Measurements from ENCODE around the gene KRT6A. TPM values are rescaled to one million over a fixed set of nuclear protein-coding genes. Genes with fewer than 3 reads are reported as not detected.

Gene KRT6A
- total and polyA plus RNA-seq, 2 experiments from 2014 or later = 0.22 TPM; not detected in 1

GRCh38 chr12:52498946-52499345 is 5.9 kb upstream of the KRT6A start:
- Histone ChIP-seq H3K4me3 (no peak overlapping the region), H3K9me3 (ENCODE audit: low read depth) (no peaks in the 10 kb centered on the region), H3K36me3 (no peaks in the 10 kb centered on the region), H3K27me3 (no peaks in the 10 kb centered on the region), H3K27ac (no peak overlapping the region), H3K4me1 (ENCODE audit: low read depth) (peaks cover 7% of the 10 kb centered on the region)
- no peak for TF ChIP-seq CTCF (IDR thresholded peaks at IDR 0.05; ENCODE audit: low read depth, low read length)
- DNase-seq (ENCODE audit: low read depth in 1 of 2, low spot score in 1 of 2) = no peak

DNA sequence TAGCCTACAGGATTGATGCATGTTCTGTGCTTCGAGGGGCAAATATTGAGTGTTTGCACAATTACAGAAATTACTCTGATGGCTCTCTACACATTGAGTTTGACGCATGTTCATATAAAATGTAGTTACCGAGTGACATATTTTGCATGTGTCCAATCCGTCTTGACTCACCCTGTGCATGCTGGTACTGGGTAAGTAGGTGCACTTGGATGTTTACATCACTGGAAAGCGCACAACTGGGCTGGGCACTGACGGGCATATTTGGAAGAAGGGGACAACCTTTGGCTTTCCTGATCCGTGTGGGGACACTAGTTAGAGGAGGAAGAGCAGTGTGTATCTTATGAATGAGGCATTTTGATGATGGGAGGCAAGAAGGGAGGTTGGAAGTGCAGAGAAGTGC is 4.9 kb upstream of the KRT6A start:
- H3K4me1 ChIP-seq (ENCODE audit: low read depth) = peaks cover 7% of the 10 kb centered on the region

GRCh38 chr12:52496590-52497071 is 3.6 kb upstream of the KRT6A start:
- Histone ChIP-seq H3K27ac (no peak overlapping the region), H3K4me1 (ENCODE audit: low read depth) (peaks cover 7% of the 10 kb centered on the region), H3K9me3 (ENCODE audit: low read depth) (no peaks in the 10 kb centered on the region), H3K27me3 (no peaks in the 10 kb centered on the region), H3K36me3 (no peaks in the 10 kb centered on the region), H3K4me3 (no peak overlapping the region)
- TF ChIP-seq CTCF (IDR thresholded peaks at IDR 0.05; ENCODE audit: low read depth, low read length) = no peak
- peak in 1 of 2 donors; percentile 75 for DNase-seq (ENCODE audit: low read depth in 1 of 2, low spot score in 1 of 2)

More for the DNA sequence above, 4.9 kb upstream of the KRT6A start:
- Histone ChIP-seq H3K9me3 (ENCODE audit: low read depth) (no peaks in the 10 kb centered on the region), H3K36me3 (no peaks in the 10 kb centered on the region), H3K4me3 (no peak overlapping the region), H3K27ac (no peak overlapping the region), H3K27me3 (no peaks in the 10 kb centered on the region)
- no peak for DNase-seq (ENCODE audit: low read depth in 1 of 2, low spot score in 1 of 2)
- TF ChIP-seq CTCF (IDR thresholded peaks at IDR 0.05; ENCODE audit: low read depth, low read length) = no peak

DNA sequence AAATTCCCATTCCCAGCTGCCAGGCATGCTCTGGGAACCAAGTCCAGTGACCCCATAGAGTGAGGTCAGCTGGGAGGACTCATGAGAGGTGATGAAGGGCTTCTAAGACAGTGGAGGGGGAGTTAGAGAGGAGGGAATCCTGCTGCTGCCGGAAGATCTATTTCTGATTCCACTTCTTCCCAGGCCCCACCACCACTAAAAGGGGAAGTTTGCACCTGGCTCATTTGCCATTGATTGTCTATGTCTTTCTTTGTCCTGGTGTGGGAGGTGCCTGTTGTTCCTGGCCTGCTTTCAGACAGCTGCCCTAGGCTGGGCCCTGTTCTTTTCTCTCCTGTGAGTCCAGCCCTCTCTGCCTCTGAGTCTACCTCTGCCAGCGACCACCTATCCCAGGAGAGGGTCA is 3.0 kb upstream of the KRT6A start:
- H3K4me3 ChIP-seq = no peak overlapping the region
- H3K27ac ChIP-seq = no peak overlapping the region
- H3K36me3 ChIP-seq = no peaks in the 10 kb centered on the region

DNA sequence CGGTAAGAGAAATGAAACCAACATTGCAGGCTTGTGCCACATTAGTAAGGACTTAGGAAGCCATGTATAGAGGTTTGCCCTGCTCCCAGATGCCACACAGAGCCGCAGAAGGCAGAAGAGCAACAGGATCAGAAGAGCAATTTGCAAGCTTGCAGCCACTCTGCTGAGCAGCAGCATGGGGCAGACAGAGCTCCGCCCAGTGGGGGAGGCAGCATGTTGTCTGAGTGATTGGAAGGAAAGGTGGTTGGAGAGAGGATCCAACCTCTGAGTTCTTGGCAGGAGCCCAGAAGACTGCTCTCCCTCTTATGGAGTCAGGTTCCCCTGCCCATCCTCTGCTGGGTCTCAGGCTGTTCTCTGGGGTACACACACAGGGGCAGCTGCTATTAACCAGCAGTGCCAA is 2.3 kb upstream of the KRT6A start:
- peak; percentile 52 to 53 for DNase-seq (ENCODE audit: low read depth in 1 of 2, low spot score in 1 of 2)
- Histone ChIP-seq H3K4me3 (no peak overlapping the region), H3K36me3 (no peaks in the 10 kb centered on the region), H3K9me3 (ENCODE audit: low read depth) (no peaks in the 10 kb centered on the region), H3K27ac (no peak overlapping the region), H3K4me1 (ENCODE audit: low read depth) (peaks cover 7% of the 10 kb centered on the region), H3K27me3 (peaks cover 3% of the 10 kb centered on the region)
- TF ChIP-seq CTCF (IDR thresholded peaks at IDR 0.05; ENCODE audit: low read depth, low read length) = no peak

More for the DNA sequence above, 3.0 kb upstream of the KRT6A start:
- H3K9me3 ChIP-seq (ENCODE audit: low read depth) = no peaks in the 10 kb centered on the region
- TF ChIP-seq CTCF (IDR thresholded peaks at IDR 0.05; ENCODE audit: low read depth, low read length) = no peak
- peak; percentile 19 to 45 for DNase-seq (ENCODE audit: low read depth in 1 of 2, low spot score in 1 of 2)
- peaks cover 7% of the 10 kb centered on the region for H3K4me1 ChIP-seq (ENCODE audit: low read depth)
- peaks cover 3% of the 10 kb centered on the region for H3K27me3 ChIP-seq

All from cardiac muscle cell (in vitro differentiated cells and primary cell).